Peyer's patch (tissue), 4 donors: ENCODE results near the gene TMEM92. TPM values are rescaled to one million over a fixed set of nuclear protein-coding genes. Genes with fewer than 3 reads are reported as not detected.

Experiments used
- DNase-seq, 3 donors: peaks; one replicate each; pipeline ENCODE4 v3.0.0-alpha.2; 2017 to 2019
- H3K27ac ChIP-seq, 4 donors: fragments of 200-600 bp; sonication (generic); one replicate each; pipeline ENCODE4 v1.5.1; 2016 to 2019
- H3K27me3 ChIP-seq, 2 donors: fragments of 200-600 bp; sonication (generic); one replicate each; pipeline ENCODE4 v1.5.1; 2019
- H3K36me3 ChIP-seq, 3 donors: fragments of 200-600 bp; sonication (generic); one replicate each; pipeline ENCODE4 v1.5.1; 2016 to 2019
- H3K4me1 ChIP-seq, 4 donors: fragments of 200-600 bp; sonication (generic); one replicate each; pipeline ENCODE4 v1.5.1; 2016 to 2019
- H3K4me3 ChIP-seq, 4 donors: fragments of 200-600 bp; sonication (generic); 1 replicate in 3 of 4; 2 replicates in 1 of 4; pipeline ENCODE4 v1.5.1; 2016 to 2019; ENCODE audit warnings: mild to moderate bottlenecking in 1 of 4
- H3K9me3 ChIP-seq, 4 donors: fragments of 200-600 bp; sonication (generic); one replicate each; pipeline ENCODE4 v1.5.1; 2016 to 2019; ENCODE audit warnings: mild to moderate bottlenecking in 1 of 4
- POLR2A ChIP-seq, 2 donors: fragments of 450-650 bp; IDR thresholded peaks; one replicate each; pipeline ENCODE4 v1.5.1; 2017; ENCODE audit warnings: antibody characterized with exemption in 2 of 2, mild to moderate bottlenecking in 2 of 2, moderate library complexity in 2 of 2
- total RNA-seq, 4 donors: library from RNA; depleted of rRNA; stranded (reverse); fragments of >200 nt; gene quantifications; one replicate each; pipeline ENCODE4 v1.1.0, GENCODE V29; 2016
- TF ChIP-seq, protein P1 (sequence below), 6 experiments: fragments of 450-650 bp in 4 of 6; fragments of 200-600 bp in 2 of 6; sonication (generic) in 1 of 6; IDR thresholded peaks; one replicate each; pipeline ENCODE4 v1.5.1; 2017 to 2019; ENCODE audit warnings: antibody characterized with exemption in 6 of 6, mild to moderate bottlenecking in 3 of 6, moderate library complexity in 1 of 6

The TMEM92 gene
- total RNA-seq, 4 donors from 2014 or later = 0.83 to 86.0 (median 50.6) TPM

DNA sequence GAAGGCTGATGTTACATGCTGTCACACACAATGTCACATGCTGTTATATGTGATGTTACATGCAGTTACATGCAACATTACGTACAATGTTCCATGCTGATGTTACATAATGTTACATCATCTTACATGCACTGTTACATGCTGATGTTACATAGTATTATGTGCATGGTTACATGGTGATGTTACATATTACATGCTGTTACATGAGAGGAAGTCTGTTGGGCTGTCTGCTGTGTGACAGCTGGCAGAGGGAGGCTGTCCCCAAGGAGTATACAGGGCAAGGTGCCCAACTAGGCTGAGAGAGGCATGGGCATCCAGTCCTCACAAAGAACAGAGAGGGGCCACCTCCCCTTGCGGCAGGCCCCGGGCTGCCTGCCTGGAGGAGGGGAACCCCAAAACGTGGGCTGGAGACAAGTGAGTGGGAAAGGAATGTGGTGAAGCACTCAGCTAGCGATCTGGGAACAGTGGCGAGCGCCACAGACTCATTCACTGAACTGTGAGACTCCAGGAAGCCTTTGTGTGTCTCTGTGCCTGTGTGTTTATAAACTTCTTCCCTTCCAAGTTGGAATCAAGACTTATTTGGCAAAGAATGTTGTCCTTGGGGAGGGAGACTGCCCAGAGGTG lies 30.6 kb downstream of the TMEM92 start:
- DNase-seq = no peak
- TF ChIP-seq, protein P1, sequence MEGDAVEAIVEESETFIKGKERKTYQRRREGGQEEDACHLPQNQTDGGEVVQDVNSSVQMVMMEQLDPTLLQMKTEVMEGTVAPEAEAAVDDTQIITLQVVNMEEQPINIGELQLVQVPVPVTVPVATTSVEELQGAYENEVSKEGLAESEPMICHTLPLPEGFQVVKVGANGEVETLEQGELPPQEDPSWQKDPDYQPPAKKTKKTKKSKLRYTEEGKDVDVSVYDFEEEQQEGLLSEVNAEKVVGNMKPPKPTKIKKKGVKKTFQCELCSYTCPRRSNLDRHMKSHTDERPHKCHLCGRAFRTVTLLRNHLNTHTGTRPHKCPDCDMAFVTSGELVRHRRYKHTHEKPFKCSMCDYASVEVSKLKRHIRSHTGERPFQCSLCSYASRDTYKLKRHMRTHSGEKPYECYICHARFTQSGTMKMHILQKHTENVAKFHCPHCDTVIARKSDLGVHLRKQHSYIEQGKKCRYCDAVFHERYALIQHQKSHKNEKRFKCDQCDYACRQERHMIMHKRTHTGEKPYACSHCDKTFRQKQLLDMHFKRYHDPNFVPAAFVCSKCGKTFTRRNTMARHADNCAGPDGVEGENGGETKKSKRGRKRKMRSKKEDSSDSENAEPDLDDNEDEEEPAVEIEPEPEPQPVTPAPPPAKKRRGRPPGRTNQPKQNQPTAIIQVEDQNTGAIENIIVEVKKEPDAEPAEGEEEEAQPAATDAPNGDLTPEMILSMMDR (IDR thresholded peaks at IDR 0.05) = no peak

DNA sequence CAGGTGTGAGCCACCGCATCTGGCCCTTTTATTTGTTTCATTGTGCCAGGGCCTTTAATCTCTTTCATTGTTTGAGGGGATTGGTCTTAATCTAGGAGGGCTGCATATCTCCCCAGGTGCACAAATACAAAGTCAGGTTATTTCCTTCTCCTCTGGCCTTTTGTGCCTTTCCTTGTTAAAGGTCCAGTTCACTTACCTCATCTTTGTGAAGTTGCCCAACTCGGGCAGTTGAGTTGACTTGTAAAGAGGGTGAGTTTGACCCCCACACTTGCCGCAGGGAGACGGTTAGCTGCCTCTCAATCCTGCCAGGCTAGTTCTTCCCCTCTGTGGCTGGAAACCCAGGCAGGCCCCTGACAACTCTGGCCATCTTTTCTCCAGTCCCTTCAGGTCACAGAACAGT lies 33.4 kb downstream of the TMEM92 start:
- no peaks in the 10 kb centered on the region for H3K9me3 ChIP-seq
- DNase-seq = no peak
- no peak overlapping the region for H3K27ac ChIP-seq

More for the DNA sequence above, 30.6 kb downstream of the TMEM92 start:
- Histone ChIP-seq H3K27ac (peak overlapping the region in 1 of 4 donors; percentile 10), H3K9me3 (no peaks in the 10 kb centered on the region), H3K4me3 (no peak overlapping the region), H3K36me3 (no peaks in the 10 kb centered on the region), H3K27me3 (no peaks in the 10 kb centered on the region), H3K4me1 (peaks cover 0 to 9% (median 0%) of the 10 kb centered on the region in 4 donors)

DNA sequence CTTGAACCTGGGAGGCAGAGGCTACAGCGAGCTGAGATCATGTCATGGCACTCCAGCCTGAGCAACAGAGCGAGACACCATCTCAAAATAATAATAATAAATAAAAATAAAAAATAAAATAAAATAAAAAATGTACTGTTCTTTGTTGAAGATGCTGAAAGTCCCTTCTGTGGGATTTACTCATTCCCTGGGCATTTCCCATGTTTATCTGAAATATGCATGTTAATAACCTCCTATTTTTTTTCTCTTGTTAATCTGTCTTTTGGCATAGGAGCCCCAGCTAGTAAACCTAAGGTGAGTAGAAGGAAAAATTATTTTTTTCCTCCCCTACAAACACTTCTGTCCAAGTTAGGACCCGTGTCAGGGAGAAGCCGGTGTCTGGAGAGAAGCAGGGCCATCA lies 34.4 kb downstream of the TMEM92 start:
- peaks cover 0 to 9% (median 0%) of the 10 kb centered on the region in 4 donors for H3K4me1 ChIP-seq

More for the DNA sequence above, 33.4 kb downstream of the TMEM92 start:
- TF ChIP-seq, protein P1 (IDR thresholded peaks at IDR 0.05) = no peak
- TF ChIP-seq POLR2A (IDR thresholded peaks at IDR 0.05) = no peak
- Histone ChIP-seq H3K27me3 (no peaks in the 10 kb centered on the region), H3K4me1 (peaks cover 0 to 9% (median 0%) of the 10 kb centered on the region in 4 donors), H3K4me3 (no peak overlapping the region), H3K36me3 (no peaks in the 10 kb centered on the region)

DNA sequence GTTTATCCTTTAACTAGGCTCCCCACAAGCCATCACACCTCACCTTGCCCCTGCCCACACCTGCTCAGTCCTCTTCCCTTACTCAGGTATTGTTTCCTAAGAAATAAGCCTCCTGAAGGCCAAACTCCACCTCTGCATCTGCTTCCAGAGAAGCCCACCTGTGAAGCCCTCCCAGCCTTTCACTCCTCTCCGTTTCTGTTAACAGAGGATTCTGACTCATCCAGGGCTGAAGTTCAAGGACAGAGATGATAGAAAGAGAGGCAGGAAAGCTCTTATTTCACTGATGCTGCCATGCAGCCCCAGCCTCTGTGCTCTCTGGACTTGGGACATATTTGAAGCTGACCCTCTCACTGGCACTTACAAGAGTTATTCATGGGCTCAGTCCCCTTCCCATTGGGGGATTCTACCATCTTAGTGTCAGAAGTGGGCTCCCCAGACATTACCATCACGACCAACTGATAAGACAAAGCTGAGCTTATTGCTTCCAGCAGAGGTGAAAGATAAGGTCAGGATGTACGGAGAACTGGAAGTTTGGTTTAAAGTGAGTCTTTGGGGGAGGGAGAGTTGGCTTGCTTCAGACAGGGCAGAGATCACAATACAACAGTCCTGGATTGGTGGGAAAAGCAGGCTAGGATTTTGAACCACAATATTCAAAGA lies 36.3 kb downstream of the TMEM92 start:
- Histone ChIP-seq H3K36me3 (no peaks in the 10 kb centered on the region), H3K4me3 (no peak overlapping the region), H3K27ac (no peak overlapping the region), H3K27me3 (no peaks in the 10 kb centered on the region), H3K4me1 (no peaks in the 10 kb centered on the region), H3K9me3 (no peaks in the 10 kb centered on the region)
- no peak for DNase-seq
- TF ChIP-seq POLR2A (IDR thresholded peaks at IDR 0.05) = no peak
- TF ChIP-seq, protein P1 (IDR thresholded peaks at IDR 0.05) = no peak

More for the DNA sequence above, 34.4 kb downstream of the TMEM92 start:
- Histone ChIP-seq H3K4me3 (no peak overlapping the region), H3K9me3 (no peaks in the 10 kb centered on the region), H3K27me3 (no peaks in the 10 kb centered on the region), H3K36me3 (no peaks in the 10 kb centered on the region), H3K27ac (no peak overlapping the region)
- TF ChIP-seq POLR2A (IDR thresholded peaks at IDR 0.05) = no peak
- TF ChIP-seq, protein P1 (IDR thresholded peaks at IDR 0.05) = no peak
- DNase-seq = no peak

DNA sequence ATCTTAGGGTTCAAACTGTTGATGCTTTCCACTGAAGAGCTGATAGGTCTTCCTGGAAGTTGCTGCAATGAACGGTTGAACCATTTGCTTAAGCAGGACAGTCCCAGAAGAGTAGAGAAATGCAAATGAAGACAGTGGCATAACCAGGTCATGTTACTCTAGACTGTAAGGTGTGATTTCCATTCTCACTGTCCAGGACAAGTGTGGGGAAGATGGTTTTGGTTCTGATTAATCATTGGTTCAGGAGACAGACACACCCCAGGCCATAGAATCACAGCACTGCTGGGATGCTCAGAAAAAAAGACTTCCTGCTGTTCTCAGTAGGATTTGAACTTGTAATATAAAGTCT lies 36.8 kb downstream of the TMEM92 start:
- no peak overlapping the region for H3K27ac ChIP-seq
- TF ChIP-seq POLR2A (IDR thresholded peaks at IDR 0.05) = no peak
- TF ChIP-seq, protein P1 (IDR thresholded peaks at IDR 0.05) = no peak
- no peaks in the 10 kb centered on the region for H3K4me1 ChIP-seq
- no peaks in the 10 kb centered on the region for H3K27me3 ChIP-seq
- no peaks in the 10 kb centered on the region for H3K9me3 ChIP-seq
- no peaks in the 10 kb centered on the region for H3K36me3 ChIP-seq
- no peak overlapping the region for H3K4me3 ChIP-seq
- DNase-seq = no peak
